Anterior cingulate cortex (tissue), 58 donors: ENCODE data around the gene SMARCC2.
A peak's percentile ranks its signal among the peaks of the same experiment; 100 is the strongest.
"Not testable (repeated sequence)": the region's sequence is repeated elsewhere in the genome, so short reads cannot be mapped to it uniquely, and the experiment has no call there.

Experiments
- DNase-seq, 58 donors: peaks; one replicate each; lab custom pipeline; 2025; lab: John Stamatoyannopoulos, UW

SMARCC2 gene

GRCh38 chr12:56213878-56214277, 24.6 kb upstream of the SMARCC2 start:
- no peak for DNase-seq

- no peak for DNase-seq
Observed at GRCh38 chr12:56212361-56212760, 23.1 kb upstream of the SMARCC2 start.

GRCh38 chr12:56208006-56208405, 18.7 kb upstream of the SMARCC2 start:
- no peak for DNase-seq

- DNase-seq = peak in 24 of 58 donors; percentile 0 to 36 (median 7)
Observed at GRCh38 chr12:56206452-56207166, 17.3 kb upstream of the SMARCC2 start.

- no peak for DNase-seq
Observed at GRCh38 chr12:56205445-56205844, 16.2 kb upstream of the SMARCC2 start.

GRCh38 chr12:56204275-56204674, 15.0 kb upstream of the SMARCC2 start:
- no peak for DNase-seq

- DNase-seq = no peak
Observed at GRCh38 chr12:56202838-56203237, 13.6 kb upstream of the SMARCC2 start.

GRCh38 chr12:56202366-56202765, 13.1 kb upstream of the SMARCC2 start:
- no peak for DNase-seq

GRCh38 chr12:56198836-56199235, 9.6 kb upstream of the SMARCC2 start:
- DNase-seq = no peak

GRCh38 chr12:56197921-56198635, 8.8 kb upstream of the SMARCC2 start:
- no peak for DNase-seq

- DNase-seq = not testable (repeated sequence)
Observed at GRCh38 chr12:56196818-56197550, 7.7 kb upstream of the SMARCC2 start.

GRCh38 chr12:56193025-56193578, 3.8 kb upstream of the SMARCC2 start:
- DNase-seq = peak in 38 of 58 donors; percentile 2 to 84 (median 28)

- DNase-seq = no peak
Observed at GRCh38 chr12:56192582-56192981, 3.3 kb upstream of the SMARCC2 start.

GRCh38 chr12:56190695-56191155, 1.4 kb upstream of the SMARCC2 start:
- peak in 2 of 58 donors; percentile 14 to 18 for DNase-seq

- DNase-seq = peak; percentile 15 to 88 (median 71)
Observed at GRCh38 chr12:56189918-56190694, 823 bp upstream of the SMARCC2 start.

GRCh38 chr12:56188778-56189098, 545 bp downstream of the SMARCC2 start:
- DNase-seq = peak in 4 of 58 donors; percentile 14 to 43 (median 32)

GRCh38 chr12:56188131-56188777, 1.0 kb downstream of the SMARCC2 start:
- peak in 2 of 58 donors; percentile 3 to 27 for DNase-seq

- DNase-seq = no peak
Observed at GRCh38 chr12:56186957-56187356, 2.3 kb downstream of the SMARCC2 start.

GRCh38 chr12:56178347-56178746, 10.9 kb downstream of the SMARCC2 start:
- DNase-seq = no peak

- no peak for DNase-seq
Observed at GRCh38 chr12:56172839-56173238, 16.4 kb downstream of the SMARCC2 start.
